ENCODE results near the gene CCR4. TPM values are rescaled to one million over a fixed set of nuclear protein-coding genes. Genes with fewer than 3 reads are reported as not detected.

Gene CCR4
- total RNA-seq, result 0.16 and 0.25 TPM in 2 replicates

GRCh38 chr3:32951410-32951811 lies at the start of gene CCR4:
Gene CCR4 (plus strand): TSS chr3:32951644. CDS start chr3:32953423, 1,779 bp downstream.

Other genes with a start within 250 kb of the CCR4 start
- under 0.01 TPM in 1 of 2 replicates, not detected in the other for gene TRIM71, start 133.6 kb upstream of the CCR4 start, total RNA-seq
- gene GLB1, start 145.5 kb downstream of the CCR4 start, total RNA-seq, result 28.2 and 53.9 TPM in 2 replicates
- gene TMPPE, start 145.5 kb downstream of the CCR4 start, total RNA-seq, result 4.5 and 16.0 TPM in 2 replicates
- 69.8 and 138 TPM in 2 replicates for gene CRTAP, start 162.4 kb downstream of the CCR4 start, total RNA-seq

All from bladder microvascular endothelial cell (primary cell).